ENCODE data around the gene CLEC2B.

CLEC2B gene

DNA sequence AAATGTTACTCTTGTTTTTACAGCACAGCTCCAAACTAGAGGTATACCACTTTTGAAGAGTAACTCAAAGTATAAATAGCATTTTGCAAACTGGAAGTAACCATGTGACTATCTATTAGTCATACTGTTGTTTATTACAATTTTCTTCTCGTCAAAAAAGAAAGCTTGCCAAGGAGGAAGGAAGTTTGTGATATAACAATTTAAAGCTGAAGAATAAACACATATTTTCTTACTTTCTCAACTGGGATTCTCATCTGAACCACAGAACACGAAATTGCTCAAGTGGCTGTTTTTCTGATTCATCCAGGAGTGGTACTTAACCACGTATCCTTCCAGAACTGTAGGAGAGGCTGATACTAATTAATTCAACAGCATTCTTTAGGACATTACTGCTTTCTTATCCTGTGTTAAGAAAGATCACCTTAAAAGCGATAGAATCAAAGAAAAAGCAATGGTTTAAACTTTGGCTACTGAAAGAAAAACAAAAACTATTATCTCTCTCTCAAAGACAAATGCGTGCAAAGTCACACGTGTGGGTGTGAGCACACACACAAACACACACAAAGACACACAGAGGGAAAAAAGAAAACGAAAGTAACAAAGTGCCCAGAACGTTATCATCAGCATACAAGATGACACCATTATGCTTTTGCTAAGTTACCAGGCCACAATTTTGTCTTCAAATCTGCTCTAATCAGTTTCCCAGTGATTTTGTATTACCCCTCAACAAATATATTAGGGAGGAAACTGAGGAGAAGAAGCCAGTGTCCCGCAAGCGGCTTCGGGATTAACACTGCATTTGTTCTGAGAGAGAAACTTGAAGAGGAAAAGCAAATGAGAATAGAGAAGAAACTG, at the start of gene CLEC2B:
CLEC2B (minus strand) TSS at position 48 of the 855 bp plus-strand sequence.
- Histone ChIP-seq H3K27ac (peak within 1 kb of the TSS; percentile 3; the same call in 1 of the 2 replicates), H3K36me3 (no peaks in the 10 kb centered on the region), H3K27me3 (ENCODE audit: insufficient read depth, low read depth, severe bottlenecking) (no peaks in the 10 kb centered on the region), H3K4me3 (ENCODE audit: low read depth, low read length) (peak within 1 kb of the TSS; percentile 38), H3K9me3 (ENCODE audit: severe bottlenecking) (no peaks in the 10 kb centered on the region)
- TF ChIP-seq, protein P1, sequence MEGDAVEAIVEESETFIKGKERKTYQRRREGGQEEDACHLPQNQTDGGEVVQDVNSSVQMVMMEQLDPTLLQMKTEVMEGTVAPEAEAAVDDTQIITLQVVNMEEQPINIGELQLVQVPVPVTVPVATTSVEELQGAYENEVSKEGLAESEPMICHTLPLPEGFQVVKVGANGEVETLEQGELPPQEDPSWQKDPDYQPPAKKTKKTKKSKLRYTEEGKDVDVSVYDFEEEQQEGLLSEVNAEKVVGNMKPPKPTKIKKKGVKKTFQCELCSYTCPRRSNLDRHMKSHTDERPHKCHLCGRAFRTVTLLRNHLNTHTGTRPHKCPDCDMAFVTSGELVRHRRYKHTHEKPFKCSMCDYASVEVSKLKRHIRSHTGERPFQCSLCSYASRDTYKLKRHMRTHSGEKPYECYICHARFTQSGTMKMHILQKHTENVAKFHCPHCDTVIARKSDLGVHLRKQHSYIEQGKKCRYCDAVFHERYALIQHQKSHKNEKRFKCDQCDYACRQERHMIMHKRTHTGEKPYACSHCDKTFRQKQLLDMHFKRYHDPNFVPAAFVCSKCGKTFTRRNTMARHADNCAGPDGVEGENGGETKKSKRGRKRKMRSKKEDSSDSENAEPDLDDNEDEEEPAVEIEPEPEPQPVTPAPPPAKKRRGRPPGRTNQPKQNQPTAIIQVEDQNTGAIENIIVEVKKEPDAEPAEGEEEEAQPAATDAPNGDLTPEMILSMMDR (IDR thresholded peaks at IDR 0.05; ENCODE audit: low read depth, low read length): no peak
- DNase-seq: no peak

DNA sequence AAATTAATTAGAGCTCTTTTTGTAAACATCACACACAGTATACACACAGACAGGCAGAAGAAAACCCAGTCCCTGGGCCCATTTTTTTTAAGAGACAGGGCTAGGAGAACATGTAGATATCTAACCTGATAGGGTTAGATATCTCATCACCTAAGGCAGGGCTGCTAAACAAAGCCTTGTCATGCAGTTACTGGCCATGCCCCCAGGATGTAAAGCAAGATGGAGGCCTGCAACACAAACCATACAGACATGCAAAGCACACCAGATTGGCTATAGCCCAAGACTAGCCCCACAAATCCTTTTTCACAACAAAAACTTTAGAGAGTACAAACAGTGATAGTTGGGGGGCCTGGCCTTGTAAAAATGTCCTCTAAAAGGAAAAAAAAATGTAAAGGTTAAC, 42.6 kb upstream of the CLEC2B start:
- no peak overlapping the region for H3K27ac ChIP-seq
- TF ChIP-seq, protein P1 (IDR thresholded peaks at IDR 0.05; ENCODE audit: low read depth, low read length): no peak
- H3K4me3 ChIP-seq (ENCODE audit: low read depth, low read length): no peak overlapping the region
- no peaks in the 10 kb centered on the region for H3K27me3 ChIP-seq (ENCODE audit: insufficient read depth, low read depth, severe bottlenecking)
- H3K36me3 ChIP-seq: no peaks in the 10 kb centered on the region
- no peak for DNase-seq
- H3K9me3 ChIP-seq (ENCODE audit: severe bottlenecking): peaks cover 17% of the 10 kb centered on the region

DNA sequence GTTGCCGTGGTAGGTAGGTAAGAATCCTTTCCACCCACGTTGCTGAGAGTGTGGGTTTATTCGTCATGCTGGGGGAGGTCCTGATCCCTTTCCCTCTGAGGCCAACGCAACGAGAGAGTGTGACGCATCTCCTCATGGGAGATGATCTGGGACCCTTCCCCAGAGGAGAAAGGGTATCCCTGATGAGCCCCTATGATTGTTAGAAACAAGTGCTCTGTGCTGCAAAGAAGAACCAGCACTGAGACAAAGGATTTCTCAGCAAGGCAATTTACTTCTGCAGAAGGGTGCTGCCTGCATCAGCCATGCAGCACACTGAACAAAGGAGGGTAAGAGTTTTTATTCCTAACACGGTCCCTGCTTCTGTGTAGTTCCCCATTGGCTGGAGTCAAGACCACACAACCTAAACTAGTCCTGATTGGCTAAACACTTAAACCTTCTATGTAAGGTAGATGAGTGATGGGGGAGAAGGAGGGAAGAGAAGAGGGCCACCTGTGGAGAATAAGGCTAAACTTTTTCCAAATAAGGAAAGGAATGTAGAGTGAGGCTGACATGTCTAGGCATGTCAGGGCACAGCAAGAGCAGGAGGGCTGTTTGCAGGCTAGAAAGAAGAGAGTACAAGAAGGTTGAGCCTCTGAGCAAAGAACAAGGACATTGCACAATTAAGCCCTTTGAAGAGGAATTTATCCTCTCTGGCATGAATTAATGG, 41.7 kb upstream of the CLEC2B start:
- DNase-seq: no peak
- no peaks in the 10 kb centered on the region for H3K27me3 ChIP-seq (ENCODE audit: insufficient read depth, low read depth, severe bottlenecking)
- H3K9me3 ChIP-seq (ENCODE audit: severe bottlenecking): peaks cover 17% of the 10 kb centered on the region
- H3K36me3 ChIP-seq: no peaks in the 10 kb centered on the region
- no peak overlapping the region for H3K27ac ChIP-seq
- no peak overlapping the region for H3K4me3 ChIP-seq (ENCODE audit: low read depth, low read length)
- TF ChIP-seq, protein P1 (IDR thresholded peaks at IDR 0.05; ENCODE audit: low read depth, low read length): no peak

DNA sequence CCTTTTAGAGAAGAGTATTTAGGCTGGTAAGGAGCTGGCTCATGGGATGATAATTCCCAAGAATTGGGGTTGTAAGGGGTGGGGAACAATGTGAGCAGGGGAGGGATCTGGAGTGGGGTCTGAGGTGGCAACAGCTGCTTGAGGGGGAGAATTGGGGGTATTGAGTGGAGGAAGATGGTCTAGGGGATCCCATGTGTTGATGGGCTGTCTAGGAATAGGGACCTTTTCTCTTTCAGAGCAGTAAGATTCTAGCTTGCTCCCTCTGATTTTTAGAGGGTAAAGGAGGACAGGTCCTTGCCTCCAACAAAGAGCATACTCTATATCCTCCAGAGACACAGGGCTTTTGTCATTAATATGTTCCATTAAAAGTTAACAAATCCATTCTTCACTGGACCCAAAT, 40.6 kb upstream of the CLEC2B start:
- Histone ChIP-seq H3K36me3 (no peaks in the 10 kb centered on the region), H3K27ac (no peak overlapping the region), H3K27me3 (ENCODE audit: insufficient read depth, low read depth, severe bottlenecking) (no peaks in the 10 kb centered on the region), H3K4me3 (ENCODE audit: low read depth, low read length) (no peak overlapping the region), H3K9me3 (ENCODE audit: severe bottlenecking) (peaks cover 17% of the 10 kb centered on the region)
- no peak for DNase-seq
- TF ChIP-seq, protein P1 (IDR thresholded peaks at IDR 0.05; ENCODE audit: low read depth, low read length): no peak

DNA sequence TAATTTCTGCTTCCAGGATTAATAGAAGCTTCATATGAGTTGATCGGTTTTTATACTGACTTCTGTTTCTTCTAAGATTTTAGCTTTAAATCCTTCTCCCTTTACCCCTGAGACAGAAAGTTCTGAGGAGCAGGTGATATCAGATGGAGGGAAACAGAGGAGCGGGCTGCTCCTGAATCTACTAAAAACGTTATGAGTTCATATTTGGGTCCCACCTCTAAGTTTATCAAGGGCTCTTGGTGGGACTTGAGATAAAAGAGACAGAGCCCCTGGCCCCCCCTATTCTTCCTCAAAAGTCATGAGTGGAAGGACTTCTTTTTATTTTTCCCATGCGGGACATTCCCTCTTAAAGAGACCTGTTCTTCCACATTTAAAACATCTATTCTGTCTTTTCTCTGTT, 39.2 kb upstream of the CLEC2B start:
- Histone ChIP-seq H3K36me3 (no peaks in the 10 kb centered on the region), H3K9me3 (ENCODE audit: severe bottlenecking) (peaks cover 17% of the 10 kb centered on the region), H3K4me3 (ENCODE audit: low read depth, low read length) (no peak overlapping the region), H3K27ac (no peak overlapping the region), H3K27me3 (ENCODE audit: insufficient read depth, low read depth, severe bottlenecking) (no peaks in the 10 kb centered on the region)
- TF ChIP-seq, protein P1 (IDR thresholded peaks at IDR 0.05; ENCODE audit: low read depth, low read length): no peak
- no peak for DNase-seq
